ENCODE measurements around the gene IFI44L.

Gene IFI44L

DNA sequence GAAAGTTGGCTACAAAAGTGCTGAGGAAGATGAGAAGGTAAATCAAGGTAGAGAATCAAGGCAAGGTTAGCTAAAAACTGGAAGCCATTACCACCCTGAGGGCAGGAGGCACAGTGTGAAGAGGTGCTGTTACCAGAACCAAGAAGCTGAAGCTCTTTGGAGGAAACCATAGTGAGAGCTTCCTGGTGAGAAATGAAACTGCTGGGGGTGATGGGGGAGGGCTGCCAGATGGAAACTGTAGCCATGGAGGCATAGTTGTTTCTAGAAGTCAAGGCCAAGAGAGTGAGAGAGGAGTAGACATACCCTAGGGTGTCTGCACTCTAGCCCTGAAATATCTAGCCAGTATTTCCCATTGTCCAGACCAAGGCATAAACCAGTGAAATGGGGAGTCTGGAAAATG is 58.1 kb downstream of the IFI44L start:
- DNase-seq (ENCODE audit: low read depth), result peak; percentile 27
- TF ChIP-seq, protein P1, sequence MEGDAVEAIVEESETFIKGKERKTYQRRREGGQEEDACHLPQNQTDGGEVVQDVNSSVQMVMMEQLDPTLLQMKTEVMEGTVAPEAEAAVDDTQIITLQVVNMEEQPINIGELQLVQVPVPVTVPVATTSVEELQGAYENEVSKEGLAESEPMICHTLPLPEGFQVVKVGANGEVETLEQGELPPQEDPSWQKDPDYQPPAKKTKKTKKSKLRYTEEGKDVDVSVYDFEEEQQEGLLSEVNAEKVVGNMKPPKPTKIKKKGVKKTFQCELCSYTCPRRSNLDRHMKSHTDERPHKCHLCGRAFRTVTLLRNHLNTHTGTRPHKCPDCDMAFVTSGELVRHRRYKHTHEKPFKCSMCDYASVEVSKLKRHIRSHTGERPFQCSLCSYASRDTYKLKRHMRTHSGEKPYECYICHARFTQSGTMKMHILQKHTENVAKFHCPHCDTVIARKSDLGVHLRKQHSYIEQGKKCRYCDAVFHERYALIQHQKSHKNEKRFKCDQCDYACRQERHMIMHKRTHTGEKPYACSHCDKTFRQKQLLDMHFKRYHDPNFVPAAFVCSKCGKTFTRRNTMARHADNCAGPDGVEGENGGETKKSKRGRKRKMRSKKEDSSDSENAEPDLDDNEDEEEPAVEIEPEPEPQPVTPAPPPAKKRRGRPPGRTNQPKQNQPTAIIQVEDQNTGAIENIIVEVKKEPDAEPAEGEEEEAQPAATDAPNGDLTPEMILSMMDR (IDR thresholded peaks at IDR 0.05; ENCODE audit: low read depth, low read length, missing control alignments), result no peak
- H3K4me3 ChIP-seq (ENCODE audit: low read depth, low read length), result no peak overlapping the region

DNA sequence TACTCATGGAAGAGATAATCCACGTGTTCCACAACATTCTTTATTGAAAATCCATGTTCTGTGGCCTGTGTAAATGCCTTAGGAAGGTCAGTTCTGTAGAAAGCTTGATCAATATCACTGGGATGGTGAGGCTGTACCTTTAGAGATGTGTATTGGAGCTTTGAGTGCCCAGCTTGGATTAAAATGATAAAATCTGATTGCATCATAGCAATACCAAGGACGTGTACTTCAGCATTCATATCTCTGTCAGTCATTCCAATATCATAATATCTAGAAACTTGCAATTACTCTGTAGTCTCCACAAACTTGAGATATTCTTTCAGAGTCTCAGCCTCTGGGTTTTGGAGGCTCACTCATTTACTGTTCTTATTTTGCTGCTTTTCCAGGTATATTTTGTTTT is 61.0 kb downstream of the IFI44L start:
- no peak overlapping the region for H3K4me3 ChIP-seq (ENCODE audit: low read depth, low read length)
- TF ChIP-seq, protein P1 (IDR thresholded peaks at IDR 0.05; ENCODE audit: low read depth, low read length, missing control alignments), result no peak
- DNase-seq (ENCODE audit: low read depth), result no peak

DNA sequence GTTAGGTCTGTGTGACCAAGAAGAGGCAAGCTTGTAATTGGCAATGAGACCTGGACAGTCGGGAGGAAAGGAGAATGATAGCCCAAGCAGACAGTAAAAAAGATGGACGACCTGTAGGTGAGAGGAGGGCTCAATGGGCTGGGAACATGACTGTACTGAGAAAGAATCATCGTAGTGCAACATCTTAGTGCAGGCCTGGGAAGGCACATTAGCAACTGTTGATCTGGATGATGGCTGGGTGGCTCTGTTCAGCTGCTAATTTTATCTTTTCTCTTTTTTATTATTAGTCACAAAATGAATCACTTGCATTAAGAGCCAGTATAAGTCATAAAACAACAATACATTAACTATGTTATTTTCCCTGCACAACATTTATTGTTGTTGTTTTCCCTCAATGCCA is 62.2 kb downstream of the IFI44L start:
- H3K4me3 ChIP-seq (ENCODE audit: low read depth, low read length), result no peak overlapping the region

DNA sequence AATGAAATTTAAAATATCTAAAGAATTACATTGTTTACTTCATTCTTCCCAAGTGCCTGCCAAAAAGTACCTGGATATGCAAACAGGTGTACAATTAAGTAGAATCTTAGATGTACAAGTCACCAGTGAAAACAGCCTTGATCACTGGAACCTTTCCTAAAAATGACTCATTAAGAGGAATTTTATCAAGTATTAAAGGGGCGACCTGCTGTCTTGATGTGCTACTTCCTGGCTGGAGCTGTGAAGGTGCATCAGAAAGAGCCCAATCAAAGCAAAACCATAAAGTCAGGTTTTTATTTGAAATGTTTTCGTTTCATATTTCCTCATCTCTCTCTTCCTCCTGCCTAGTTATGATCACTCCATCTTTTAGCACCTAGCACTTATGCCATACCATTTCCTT is 62.8 kb downstream of the IFI44L start:
- TF ChIP-seq, protein P1 (IDR thresholded peaks at IDR 0.05; ENCODE audit: low read depth, low read length, missing control alignments), result no peak
- DNase-seq (ENCODE audit: low read depth), result no peak
- H3K4me3 ChIP-seq (ENCODE audit: low read depth, low read length), result no peak overlapping the region

More for the DNA sequence above, 62.2 kb downstream of the IFI44L start:
- TF ChIP-seq, protein P1 (IDR thresholded peaks at IDR 0.05; ENCODE audit: low read depth, low read length, missing control alignments), result no peak
- no peak for DNase-seq (ENCODE audit: low read depth)

DNA sequence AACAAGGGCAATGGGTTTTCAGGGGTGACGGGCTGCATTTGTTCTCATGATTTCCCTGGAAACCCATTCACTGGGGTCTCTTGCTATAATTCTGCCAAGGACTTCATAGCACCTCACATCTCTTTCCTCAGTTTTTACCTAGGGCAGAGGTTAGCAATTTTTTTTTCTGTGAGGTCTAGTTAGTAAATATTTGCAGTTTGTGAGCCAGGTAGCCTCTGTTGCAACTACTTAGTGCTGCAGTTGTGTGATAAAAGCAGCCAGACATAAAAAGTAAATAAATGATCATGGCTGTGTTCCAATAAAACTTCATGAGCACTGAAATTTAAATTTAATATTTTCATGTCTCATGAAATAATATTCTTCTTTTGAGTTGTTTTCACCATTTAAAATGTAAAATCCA is 67.1 kb downstream of the IFI44L start:
- no peak overlapping the region for H3K4me3 ChIP-seq (ENCODE audit: low read depth, low read length)
- DNase-seq (ENCODE audit: low read depth), result no peak
- TF ChIP-seq, protein P1 (IDR thresholded peaks at IDR 0.05; ENCODE audit: low read depth, low read length, missing control alignments), result no peak

DNA sequence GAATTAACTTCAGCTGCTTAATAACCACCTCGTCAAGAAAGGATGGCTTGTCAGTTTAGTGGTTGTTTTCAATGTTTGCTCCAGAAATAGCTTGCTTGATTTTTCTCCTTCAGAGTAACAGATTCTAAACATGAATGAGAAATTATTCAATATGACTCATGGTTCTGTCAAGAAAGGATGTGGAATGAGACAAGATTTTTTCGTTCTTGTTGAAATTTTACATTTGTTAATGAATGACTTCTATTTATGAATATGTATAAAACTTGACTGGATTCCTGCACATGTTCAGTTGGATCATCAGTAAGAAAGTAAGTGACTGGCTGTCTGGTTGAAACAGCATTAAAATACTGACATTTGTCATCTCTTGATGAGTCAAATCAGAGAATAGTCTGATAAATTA is 67.7 kb downstream of the IFI44L start:
- TF ChIP-seq, protein P1 (IDR thresholded peaks at IDR 0.05; ENCODE audit: low read depth, low read length, missing control alignments), result no peak
- no peak overlapping the region for H3K4me3 ChIP-seq (ENCODE audit: low read depth, low read length)
- no peak for DNase-seq (ENCODE audit: low read depth)

DNA sequence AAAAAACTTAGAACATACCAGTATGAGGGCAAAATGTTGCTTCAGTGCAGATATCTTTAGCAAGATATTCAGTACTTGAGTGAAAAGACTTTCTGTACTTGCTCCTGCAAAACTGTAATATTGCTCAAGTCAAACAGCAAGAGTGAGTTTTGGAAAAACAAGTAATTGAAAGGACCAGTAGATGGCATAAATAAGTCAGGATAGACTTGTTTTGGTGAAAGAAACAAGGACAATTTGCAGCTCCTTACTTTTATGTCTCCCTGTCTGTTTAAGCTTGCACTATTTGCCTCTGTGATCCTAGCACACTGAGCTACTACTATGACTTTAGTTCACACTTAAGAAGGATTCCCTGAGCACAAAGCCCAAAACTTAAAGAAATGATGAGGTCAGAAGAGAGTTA is 68.4 kb downstream of the IFI44L start:
- no peak overlapping the region for H3K4me3 ChIP-seq (ENCODE audit: low read depth, low read length)
- TF ChIP-seq, protein P1 (IDR thresholded peaks at IDR 0.05; ENCODE audit: low read depth, low read length, missing control alignments), result no peak
- no peak for DNase-seq (ENCODE audit: low read depth)

All from GM12864 (cell line).